M059J (cell line): ENCODE data around the gene MYOM1. TPM values are rescaled to one million over a fixed set of nuclear protein-coding genes. Genes with fewer than 3 reads are reported as not detected.

Source experiments
- DNase-seq: peaks from one replicate; pipeline ENCODE4 v3.0.0-alpha.2; 2012; ENCODE audit warnings: low read depth
- total RNA-seq: library from RNA; depleted of rRNA; stranded (reverse); fragments of >200 nt; shearing (Covaris generic); gene quantifications from 2 replicates; pipeline ENCODE4 v1.2.3, GENCODE V29; 2014

The MYOM1 gene
- total RNA-seq, 1 experiment from 2014 or later = 0.10 TPM

- DNase-seq = no peak
Measured at GRCh38 chr18:3118195-3119010, 101.4 kb downstream of the MYOM1 start.

- DNase-seq = no peak
Measured at GRCh38 chr18:3117493-3118192, 102.1 kb downstream of the MYOM1 start.

GRCh38 chr18:3115447-3116030 is 104.2 kb downstream of the MYOM1 start:
- DNase-seq = no peak

- DNase-seq = no peak
Measured at GRCh38 chr18:3114451-3114850, 105.3 kb downstream of the MYOM1 start.

- no peak for DNase-seq
Measured at GRCh38 chr18:3114026-3114425, 105.7 kb downstream of the MYOM1 start.

GRCh38 chr18:3111523-3112240 is 108.1 kb downstream of the MYOM1 start:
- DNase-seq = no peak

GRCh38 chr18:3110034-3110752 is 109.6 kb downstream of the MYOM1 start:
- no peak for DNase-seq

- DNase-seq = no peak
Measured at GRCh38 chr18:3107740-3108151, 112.0 kb downstream of the MYOM1 start.

- DNase-seq = peak; percentile 56
Measured at GRCh38 chr18:3104190-3105054, 115.3 kb downstream of the MYOM1 start.

GRCh38 chr18:3103576-3103975 is 116.2 kb downstream of the MYOM1 start:
- no peak for DNase-seq

GRCh38 chr18:3102983-3103382 is 116.8 kb downstream of the MYOM1 start:
- no peak for DNase-seq

GRCh38 chr18:3100498-3101132 is 119.2 kb downstream of the MYOM1 start:
- DNase-seq = no peak

- no peak for DNase-seq
Measured at GRCh38 chr18:3099327-3099726, 120.4 kb downstream of the MYOM1 start.

- no peak for DNase-seq
Measured at GRCh38 chr18:3097082-3097481, 122.7 kb downstream of the MYOM1 start.

GRCh38 chr18:3095921-3096320 is 123.8 kb downstream of the MYOM1 start:
- DNase-seq = no peak

- DNase-seq = no peak
Measured at GRCh38 chr18:3094338-3094684, 125.5 kb downstream of the MYOM1 start.

GRCh38 chr18:3093624-3094337 is 126.0 kb downstream of the MYOM1 start:
- peak; percentile 22 for DNase-seq

- no peak for DNase-seq
Measured at GRCh38 chr18:3092727-3093126, 127.0 kb downstream of the MYOM1 start.

GRCh38 chr18:3089579-3089978 is 130.2 kb downstream of the MYOM1 start:
- DNase-seq = no peak
